EL (cell line): ENCODE data around the gene CST8.
"Not testable (repeated sequence)": the region's sequence is repeated elsewhere in the genome, so short reads cannot be mapped to it uniquely, and the experiment has no call there.

Experiments used
- DNase-seq: peaks from one replicate; pipeline ENCODE4 v3.0.0-alpha.2; 2016

The CST8 gene

DNA sequence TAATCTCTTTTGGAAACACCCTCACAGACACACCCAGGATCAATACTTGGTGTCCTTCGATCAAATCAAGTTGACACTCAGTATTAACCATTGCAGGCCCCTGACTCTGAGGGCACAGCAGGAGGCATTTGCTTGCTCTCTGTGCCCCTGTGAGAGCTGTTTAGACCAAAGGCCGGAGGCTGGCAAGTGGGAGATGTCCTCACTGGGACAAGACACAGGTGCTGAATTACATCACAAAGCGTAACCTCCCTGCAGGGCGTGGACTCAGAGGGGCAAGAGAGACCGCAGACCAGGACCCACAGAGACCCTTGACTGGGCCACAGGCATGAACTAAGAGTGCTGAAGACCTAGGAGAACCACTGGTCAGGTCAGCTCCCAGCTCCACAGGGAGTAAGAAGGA lies at the start of gene CST8:
Gene CST8 (plus strand): TSS at position 301 of the 400 bp plus-strand sequence. CDS start 551 bp downstream, outside the sequence.
- DNase-seq = no peak

DNA sequence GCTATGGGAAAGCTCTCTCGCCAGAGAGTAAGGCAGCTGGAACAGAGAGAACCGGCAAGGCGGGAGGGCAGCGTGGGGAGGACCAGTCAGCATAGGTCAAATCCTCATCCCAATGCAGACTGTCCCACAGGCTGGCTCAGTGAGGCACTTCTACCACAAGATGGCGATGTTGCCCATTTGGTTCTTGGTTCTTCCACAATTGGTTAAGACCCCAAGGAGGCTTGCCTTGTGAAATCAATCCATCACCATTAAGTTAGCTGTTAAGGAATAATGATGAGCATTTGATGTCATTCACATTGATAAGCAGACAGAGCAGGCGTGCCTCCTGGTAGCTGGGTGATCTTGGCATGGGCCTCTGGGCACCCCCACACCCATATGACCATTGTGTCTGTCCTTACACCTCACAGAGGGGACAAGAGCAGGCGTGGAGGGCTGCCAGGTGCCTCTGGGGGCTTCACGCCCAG lies 49.0 kb upstream of the CST8 start:
- DNase-seq = peak; percentile 79

GRCh38 chr20:23442436-23442835 lies 48.5 kb upstream of the CST8 start:
- DNase-seq = no peak

- DNase-seq = no peak
These were observed 46.1 kb upstream of the CST8 start for GRCh38 chr20:23444859-23445258.

- DNase-seq = peak; percentile 92
These were observed 45.2 kb upstream of the CST8 start for GRCh38 chr20:23445596-23446217.

GRCh38 chr20:23446505-23446904 lies 44.4 kb upstream of the CST8 start:
- peak; percentile 41 for DNase-seq

DNA sequence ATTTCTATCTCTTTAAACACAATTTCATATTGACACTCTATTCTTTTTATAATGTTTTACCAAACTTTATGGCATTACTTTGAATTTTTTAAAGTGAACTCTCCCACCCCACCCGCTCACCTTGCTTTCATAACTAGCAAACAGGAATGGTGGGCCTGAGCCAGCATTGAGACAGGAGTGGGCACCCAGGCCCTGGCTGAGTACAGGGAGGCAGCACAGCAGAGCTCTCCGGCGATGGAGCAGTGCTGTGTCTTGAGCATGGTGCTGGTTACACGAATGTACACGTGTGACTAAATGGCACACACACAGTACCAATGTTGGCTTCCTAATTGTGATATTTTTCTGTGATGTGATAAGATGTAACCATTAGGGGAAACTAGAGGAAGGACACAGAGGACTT lies 42.8 kb upstream of the CST8 start:
- DNase-seq = no peak

DNA sequence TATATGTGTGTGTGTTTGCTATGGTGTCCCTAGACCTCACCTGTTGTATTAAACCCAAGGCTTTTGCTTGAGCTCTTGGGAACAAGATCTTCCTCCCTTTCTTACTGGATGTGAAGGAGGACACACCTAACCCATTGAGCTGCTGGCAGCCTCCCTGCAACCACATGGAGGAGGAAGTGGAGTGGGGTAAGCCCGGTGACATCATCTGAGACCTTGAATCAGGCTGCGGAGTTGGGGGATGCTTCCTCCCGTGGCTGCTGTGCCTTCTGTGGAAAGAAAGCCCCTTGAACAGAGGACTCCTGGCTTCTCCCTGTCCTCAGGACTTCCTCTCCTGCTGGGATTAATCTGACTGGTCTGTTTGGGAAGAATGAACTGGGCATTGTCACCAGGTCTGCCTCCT lies 41.5 kb upstream of the CST8 start:
- peak; percentile 20 for DNase-seq

- no peak for DNase-seq
These were observed 40.0 kb upstream of the CST8 start for GRCh38 chr20:23450877-23451276.

- DNase-seq = peak; percentile 10
These were observed 38.9 kb upstream of the CST8 start for GRCh38 chr20:23451956-23452487.

GRCh38 chr20:23452776-23453175 lies 38.1 kb upstream of the CST8 start, which contains the start of gene CST11:
TSS of gene CST11 (minus strand) at chr20:23452876. CDS start at chr20:23452811, 65 bp downstream.
- DNase-seq = no peak

DNA sequence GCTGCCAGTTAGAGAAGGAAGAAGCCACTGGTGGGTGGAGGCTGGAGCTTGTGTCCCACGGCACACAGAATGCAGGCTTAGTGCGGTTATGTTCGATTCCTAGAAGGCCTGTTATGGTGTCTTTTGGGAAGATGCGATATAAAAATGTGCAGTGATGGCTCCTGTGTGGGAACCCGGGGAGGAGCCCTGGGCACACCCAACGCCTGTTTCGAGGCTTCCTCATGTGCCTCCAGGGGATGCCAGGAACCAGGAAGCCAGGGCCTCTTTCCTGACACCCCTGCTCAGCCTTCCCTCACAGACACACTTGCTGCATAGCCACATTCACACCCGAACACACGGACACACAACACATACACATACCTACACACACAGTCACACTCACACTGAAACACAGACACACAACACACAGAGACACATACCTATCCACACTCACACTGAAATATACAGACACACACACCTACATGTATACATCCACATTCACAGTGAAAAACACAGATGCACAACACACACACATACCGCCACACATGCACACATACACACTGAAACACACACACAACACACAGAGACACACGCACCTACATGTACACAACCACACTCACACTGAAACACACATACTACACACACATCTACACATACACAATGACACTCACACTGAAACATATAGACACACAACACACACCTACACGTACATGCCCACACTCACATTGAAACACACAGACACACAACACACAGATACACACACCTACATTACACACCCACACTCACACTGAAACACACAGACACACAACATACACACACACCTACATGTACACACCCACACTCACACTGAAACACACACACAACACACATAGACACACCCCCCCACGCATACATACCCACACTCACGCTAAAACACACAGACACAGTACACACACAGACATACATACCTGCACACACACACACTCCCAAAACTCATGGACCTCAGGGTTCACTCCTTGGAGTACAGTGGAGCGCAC lies 37.1 kb upstream of the CST8 start:
- DNase-seq = no peak

DNA sequence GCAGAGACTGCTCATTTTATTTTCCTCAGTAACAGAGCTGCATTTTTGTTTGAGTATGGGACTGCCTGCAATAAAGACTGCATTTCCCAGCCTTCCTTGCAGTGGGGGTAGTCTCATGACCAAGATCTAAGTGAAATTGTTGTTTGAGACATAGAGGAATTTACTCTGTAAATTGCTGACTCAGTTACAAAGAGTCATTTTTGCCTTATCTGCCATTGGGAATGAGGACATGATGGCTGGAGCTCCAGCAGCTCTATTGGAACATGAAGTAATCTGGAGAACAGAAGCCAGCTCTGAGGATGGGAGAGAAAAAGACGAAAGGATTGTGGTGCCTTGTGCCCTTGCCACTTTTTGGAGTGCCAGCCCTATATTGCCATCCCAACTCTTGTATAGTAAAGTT lies 36.1 kb upstream of the CST8 start:
- no peak for DNase-seq

GRCh38 chr20:23455639-23456038 lies 35.3 kb upstream of the CST8 start:
- DNase-seq = no peak

DNA sequence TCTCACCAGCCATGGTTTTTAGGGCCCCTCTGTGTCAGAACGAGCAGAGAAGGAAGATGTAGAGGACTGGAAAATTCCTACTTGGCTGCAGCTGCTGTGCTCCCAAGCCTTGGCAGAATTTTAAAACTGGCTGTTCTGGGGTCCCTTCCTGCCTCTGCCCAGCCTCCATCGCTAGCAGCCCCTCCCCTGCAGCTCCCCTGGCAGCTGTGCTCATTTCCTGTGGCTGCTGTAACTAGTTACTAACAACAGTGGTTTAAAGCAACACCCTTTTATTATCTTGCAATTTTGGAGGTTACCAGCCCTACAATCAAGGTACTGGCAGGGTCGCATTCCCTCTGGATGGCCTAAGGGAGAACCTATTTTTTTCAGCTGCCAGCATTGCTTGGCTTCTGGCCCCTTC lies 34.5 kb upstream of the CST8 start:
- no peak for DNase-seq

- DNase-seq = no peak
These were observed 34.0 kb upstream of the CST8 start for GRCh38 chr20:23456873-23457272.

- no peak for DNase-seq
These were observed 31.3 kb upstream of the CST8 start for GRCh38 chr20:23459461-23460150.

DNA sequence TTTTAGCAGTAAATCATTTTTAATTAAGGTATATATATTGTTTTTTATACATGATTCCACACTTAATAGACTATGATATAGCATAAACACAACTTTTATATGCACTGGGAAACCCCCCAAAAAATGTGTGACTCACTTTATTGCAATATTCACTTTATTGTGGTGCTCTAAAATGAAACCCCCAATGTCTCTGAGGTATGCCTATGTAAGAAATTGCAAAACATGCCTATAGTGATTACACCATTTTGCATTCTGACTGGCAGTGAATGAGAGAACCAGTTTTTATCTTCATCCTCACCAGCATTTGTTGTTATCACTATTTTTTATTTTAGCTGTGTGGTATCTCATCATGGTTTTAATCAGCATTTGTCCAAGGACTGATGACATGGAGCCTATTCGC lies 29.7 kb upstream of the CST8 start:
- no peak for DNase-seq

- not testable (repeated sequence) for DNase-seq
These were observed 24.0 kb upstream of the CST8 start for GRCh38 chr20:23466961-23467360.

- DNase-seq = not testable (repeated sequence)
These were observed 18.6 kb upstream of the CST8 start for GRCh38 chr20:23472306-23472705.

- not testable (repeated sequence) for DNase-seq
These were observed 17.6 kb upstream of the CST8 start for GRCh38 chr20:23473293-23473692.

DNA sequence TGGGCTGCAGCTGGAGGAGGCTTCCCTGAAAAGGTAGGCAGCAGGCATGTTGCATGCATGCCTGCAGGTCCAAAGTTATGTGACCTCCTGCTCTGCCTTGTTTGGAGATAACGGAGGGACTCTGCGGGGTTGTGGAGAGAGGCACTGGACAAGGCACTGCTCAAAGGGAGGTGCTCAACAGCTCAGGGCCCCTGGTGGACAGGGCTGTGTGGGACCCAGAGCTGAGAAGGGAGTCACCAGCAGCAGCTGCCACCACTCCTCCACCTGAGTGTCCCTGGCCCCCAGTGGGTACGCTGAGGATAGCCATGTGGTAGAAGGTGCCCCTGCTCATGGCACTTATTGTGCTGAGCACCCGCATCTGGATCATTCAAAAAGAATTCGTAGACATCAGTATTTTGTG lies 15.5 kb upstream of the CST8 start:
- no peak for DNase-seq
